PC-9 (cell line): ENCODE results near the gene PCDHA13. TPM values are rescaled to one million over a fixed set of nuclear protein-coding genes. Genes with fewer than 3 reads are reported as not detected.

Experiments
- BruUV-seq: library from RNA; stranded (reverse); fragments of 400-500 nt; replicated peaks from 2 replicates; lab custom pipeline; 2021; lab: Mats Ljungman, UMichigan
- CTCF ChIA-PET: fragments of 300-600 bp; sonication (Branson Sonifier 250); formaldehyde crosslinking; loops from one replicate; lab custom pipeline; 2022; ENCODE audit warnings: antibody characterized with exemption; lab: Charles Lee
- POLR2A ChIA-PET: fragments of 300-600 bp; sonication (Branson Sonifier 250); formaldehyde crosslinking; loops from one replicate; lab custom pipeline; 2022; ENCODE audit warnings: antibody characterized with exemption; ENCODE audit not compliant: unreplicated experiment; lab: Charles Lee
- DNase-seq, 2 experiments: peaks; one replicate each; pipeline versions ENCODE4 v3.0.0 to v3.0.0-alpha.2; 2015 to 2022; ENCODE audit warnings: mixed read lengths in 1 of 2
- H2AFZ ChIP-seq: fragments of 200-600 bp; sonication (generic); 2 replicates; pipeline ENCODE4 v1.8.1; 2017; ENCODE audit warnings: antibody characterized with exemption
- H3F3A ChIP-seq: fragments of 200-600 bp; sonication (generic); 2 replicates; pipeline ENCODE4 v1.8.1; 2017; ENCODE audit warnings: antibody characterized with exemption, mild to moderate bottlenecking, low read depth; ENCODE audit not compliant: insufficient read depth
- H3K27ac ChIP-seq: fragments of 200-600 bp; sonication (generic); 2 replicates; pipeline ENCODE4 v1.6.1; 2016; ENCODE audit warnings: mixed run types
- H3K27me3 ChIP-seq: fragments of 200-600 bp; sonication (generic); 2 replicates; pipeline ENCODE4 v1.6.1; 2016; ENCODE audit warnings: low read depth, mixed run types; ENCODE audit not compliant: insufficient read depth
- H3K36me3 ChIP-seq: fragments of 200-600 bp; sonication (generic); 2 replicates; pipeline ENCODE4 v1.6.1; 2016; ENCODE audit warnings: low read depth, mixed run types
- H3K4me1 ChIP-seq: fragments of 200-600 bp; sonication (generic); replicated peaks from 2 replicates; pipeline ENCODE4 v1.6.1; 2016; ENCODE audit warnings: mixed run types; ENCODE audit not compliant: insufficient read depth
- H3K4me2 ChIP-seq: fragments of 200-600 bp; sonication (generic); 2 replicates; pipeline ENCODE4 v1.6.1; 2017; ENCODE audit warnings: mixed run types
- H3K4me3 ChIP-seq: fragments of 200-600 bp; sonication (generic); 2 replicates; pipeline ENCODE4 v1.6.1; 2016; ENCODE audit warnings: mixed run types
- H3K79me2 ChIP-seq: fragments of 200-600 bp; sonication (generic); 2 replicates; pipeline ENCODE4 v1.6.1; 2017; ENCODE audit warnings: low read depth, mixed run types
- H3K9me2 ChIP-seq: fragments of 200-600 bp; sonication (generic); 2 replicates; pipeline ENCODE4 v1.8.1; 2017; ENCODE audit warnings: mild to moderate bottlenecking; ENCODE audit not compliant: insufficient read depth
- H3K9me3 ChIP-seq: fragments of 200-600 bp; sonication (generic); 2 replicates; pipeline ENCODE4 v1.8.1; 2016; ENCODE audit warnings: low read depth; ENCODE audit not compliant: insufficient read depth
- H4K20me1 ChIP-seq: fragments of 200-600 bp; sonication (generic); 2 replicates; pipeline ENCODE4 v1.8.1; 2017; ENCODE audit not compliant: insufficient read depth
- EZH2 ChIP-seq: fragments of 200-600 bp; sonication (generic); IDR thresholded peaks from 2 replicates; pipeline ENCODE4 v1.8.0; 2017; ENCODE audit warnings: antibody characterized with exemption, low read depth
- intact Hi-C: fragments of 100-400 bp; cut with micrococcal nuclease; formaldehyde crosslinking; loops from one replicate; pipeline ENCODE4 v1.10.0; 2022; ENCODE audit not compliant: unreplicated experiment
- total RNA-seq: library from RNA; stranded (reverse); gene quantifications from 2 replicates; pipeline ENCODE4 v1.2.3, GENCODE V29; 2021
- TF ChIP-seq, protein P1 (sequence below): fragments of 200-600 bp; sonication (generic); conservative IDR thresholded peaks from 2 replicates; pipeline ENCODE4 v1.6.1; 2017; ENCODE audit warnings: mixed run types, antibody characterized with exemption, mild to moderate bottlenecking, moderate library complexity

The PCDHA13 gene
- total RNA-seq, 1 experiment from 2014 or later, result not detected

- CTCF ChIA-PET, result no interaction called here
- no peaks in the 10 kb centered on the region for H3K27me3 ChIP-seq
- no peak within 1 kb of the TSS for H3K27ac ChIP-seq
- no peaks in the 10 kb centered on the region for H3K79me2 ChIP-seq
- H3K9me3 ChIP-seq, result peaks cover 4% of the 10 kb centered on the region; the same call in 1 of the 2 replicates
- no peak for DNase-seq
- no peaks in the 10 kb centered on the region for H4K20me1 ChIP-seq
- no peaks in the 10 kb centered on the region for H3K4me1 ChIP-seq
- TF ChIP-seq EZH2, result no peak
- TF ChIP-seq, protein P1, sequence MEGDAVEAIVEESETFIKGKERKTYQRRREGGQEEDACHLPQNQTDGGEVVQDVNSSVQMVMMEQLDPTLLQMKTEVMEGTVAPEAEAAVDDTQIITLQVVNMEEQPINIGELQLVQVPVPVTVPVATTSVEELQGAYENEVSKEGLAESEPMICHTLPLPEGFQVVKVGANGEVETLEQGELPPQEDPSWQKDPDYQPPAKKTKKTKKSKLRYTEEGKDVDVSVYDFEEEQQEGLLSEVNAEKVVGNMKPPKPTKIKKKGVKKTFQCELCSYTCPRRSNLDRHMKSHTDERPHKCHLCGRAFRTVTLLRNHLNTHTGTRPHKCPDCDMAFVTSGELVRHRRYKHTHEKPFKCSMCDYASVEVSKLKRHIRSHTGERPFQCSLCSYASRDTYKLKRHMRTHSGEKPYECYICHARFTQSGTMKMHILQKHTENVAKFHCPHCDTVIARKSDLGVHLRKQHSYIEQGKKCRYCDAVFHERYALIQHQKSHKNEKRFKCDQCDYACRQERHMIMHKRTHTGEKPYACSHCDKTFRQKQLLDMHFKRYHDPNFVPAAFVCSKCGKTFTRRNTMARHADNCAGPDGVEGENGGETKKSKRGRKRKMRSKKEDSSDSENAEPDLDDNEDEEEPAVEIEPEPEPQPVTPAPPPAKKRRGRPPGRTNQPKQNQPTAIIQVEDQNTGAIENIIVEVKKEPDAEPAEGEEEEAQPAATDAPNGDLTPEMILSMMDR, result peak; percentile 25; the same call in 1 of the 2 replicates
- POLR2A ChIA-PET, result no interaction called here
- BruUV-seq, result no TSS peak
- H3F3A ChIP-seq, result no peaks in the 10 kb centered on the region
- H2AFZ ChIP-seq, result no peak within 1 kb of the TSS
- intact Hi-C loops, result no loop called here
- no peaks in the 10 kb centered on the region for H3K36me3 ChIP-seq
- no peaks in the 10 kb centered on the region for H3K9me2 ChIP-seq
- no peak within 1 kb of the TSS for H3K4me2 ChIP-seq
- H3K4me3 ChIP-seq, result no peak within 1 kb of the TSS
Measured at GRCh38 chr5:140855772-140856674, 25.9 kb upstream of the PCDHA13 start, which contains the start of gene PCDHA10. PCDHA10 (plus strand) TSS chr5:140855897; CDS start chr5:140856049, 152 bp downstream.

DNA sequence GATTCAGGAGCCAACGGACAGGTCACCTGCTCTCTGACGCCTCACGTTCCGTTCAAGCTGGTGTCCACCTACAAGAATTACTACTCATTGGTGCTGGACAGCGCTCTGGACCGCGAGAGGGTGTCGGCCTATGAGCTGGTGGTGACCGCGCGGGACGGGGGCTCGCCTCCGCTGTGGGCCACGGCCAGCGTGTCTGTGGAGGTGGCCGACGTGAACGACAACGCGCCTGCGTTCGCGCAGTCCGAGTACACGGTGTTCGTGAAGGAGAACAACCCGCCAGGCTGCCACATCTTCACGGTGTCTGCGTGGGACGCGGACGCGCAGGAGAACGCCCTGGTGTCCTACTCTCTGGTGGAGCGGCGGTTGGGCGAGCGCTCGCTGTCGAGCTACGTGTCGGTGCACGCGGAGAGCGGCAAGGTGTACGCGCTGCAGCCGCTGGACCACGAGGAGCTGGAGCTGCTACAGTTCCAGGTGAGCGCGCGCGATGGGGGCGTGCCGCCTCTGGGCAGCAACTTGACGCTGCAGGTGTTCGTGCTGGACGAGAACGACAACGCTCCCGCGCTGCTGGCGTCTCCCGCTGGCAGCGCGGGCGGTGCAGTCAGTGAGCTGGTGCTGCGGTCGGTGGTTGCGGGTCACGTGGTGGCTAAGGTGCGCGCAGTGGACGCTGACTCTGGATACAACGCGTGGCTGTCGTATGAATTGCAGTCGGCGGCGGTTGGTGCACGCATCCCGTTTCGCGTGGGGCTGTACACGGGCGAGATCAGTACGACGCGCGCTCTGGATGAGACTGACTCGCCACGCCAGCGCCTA is 24.5 kb upstream of the PCDHA13 start:
- H3K36me3 ChIP-seq, result no peaks in the 10 kb centered on the region
- CTCF ChIA-PET, result no interaction called here
- no peak overlapping the region for H2AFZ ChIP-seq
- no peaks in the 10 kb centered on the region for H3K9me2 ChIP-seq
- peaks cover 4% of the 10 kb centered on the region; the same call in 1 of the 2 replicates for H3K9me3 ChIP-seq
- TF ChIP-seq, protein P1, result no peak
- TF ChIP-seq EZH2, result no peak
- BruUV-seq, result no TSS peak
- POLR2A ChIA-PET, result no interaction called here
- no peak for DNase-seq
- no peak overlapping the region for H3K4me3 ChIP-seq
- H3F3A ChIP-seq, result no peaks in the 10 kb centered on the region
- no peak overlapping the region for H3K27ac ChIP-seq
- intact Hi-C loops, result no loop called here
- H4K20me1 ChIP-seq, result no peaks in the 10 kb centered on the region
- H3K79me2 ChIP-seq, result no peaks in the 10 kb centered on the region
- H3K27me3 ChIP-seq, result no peaks in the 10 kb centered on the region
- no peak overlapping the region for H3K4me2 ChIP-seq
- H3K4me1 ChIP-seq, result no peaks in the 10 kb centered on the region

GRCh38 chr5:140857987-140858240 is 24.0 kb upstream of the PCDHA13 start:
- ChIA-PET CTCF (no interaction called here), POLR2A (no interaction called here)
- no peaks in the 10 kb centered on the region for H4K20me1 ChIP-seq
- no peak overlapping the region for H2AFZ ChIP-seq
- no peak overlapping the region for H3K4me2 ChIP-seq
- no peaks in the 10 kb centered on the region for H3K9me2 ChIP-seq
- peaks cover 4% of the 10 kb centered on the region; the same call in 1 of the 2 replicates for H3K9me3 ChIP-seq
- H3K79me2 ChIP-seq, result no peaks in the 10 kb centered on the region
- no peaks in the 10 kb centered on the region for H3K4me1 ChIP-seq
- intact Hi-C loops, result no loop called here
- BruUV-seq, result no TSS peak
- no peaks in the 10 kb centered on the region for H3F3A ChIP-seq
- H3K27ac ChIP-seq, result no peak overlapping the region
- TF ChIP-seq EZH2, result no peak
- TF ChIP-seq, protein P1, result no peak
- H3K4me3 ChIP-seq, result no peak overlapping the region
- no peaks in the 10 kb centered on the region for H3K36me3 ChIP-seq
- no peaks in the 10 kb centered on the region for H3K27me3 ChIP-seq
- no peak for DNase-seq
